GM23338 (cell line): Measurements from ENCODE around the gene VAMP8. TPM values are rescaled to one million over a fixed set of nuclear protein-coding genes. Genes with fewer than 3 reads are reported as not detected.

ENCODE experiments used
- ATAC-seq: fragments of 200-7000 bp; cut with Tn5 transposase; 3 replicates; pipeline ENCODE4 v1.9.1; 2020
- DNase-seq: peaks from one replicate; pipeline ENCODE4 v3.0.0-alpha.2; 2015; ENCODE audit warnings: low spot score
- H2AFZ ChIP-seq: fragments of 200-600 bp; sonication (generic); 2 replicates; pipeline ENCODE4 v1.8.0; 2016; ENCODE audit warnings: antibody characterized with exemption, mild to moderate bottlenecking, moderate library complexity
- H3F3A ChIP-seq: fragments of 200-600 bp; sonication (generic); replicated peaks from 2 replicates; pipeline ENCODE4 v1.8.0; 2017; ENCODE audit warnings: antibody characterized with exemption, mixed run types, low read depth
- H3K27ac ChIP-seq: fragments of 200-600 bp; sonication (generic); 2 replicates; pipeline ENCODE4 v1.6.1; 2016; ENCODE audit warnings: low read depth
- H3K27me3 ChIP-seq: fragments of 200-600 bp; sonication (generic); 2 replicates; pipeline ENCODE4 v1.8.0; 2016; ENCODE audit warnings: mild to moderate bottlenecking, mixed run types, moderate library complexity; ENCODE audit not compliant: insufficient read depth
- H3K36me3 ChIP-seq: fragments of 200-600 bp; sonication (generic); 2 replicates; pipeline ENCODE4 v1.8.0; 2016; ENCODE audit warnings: mild to moderate bottlenecking; ENCODE audit not compliant: insufficient read depth
- H3K4me1 ChIP-seq: fragments of 200-600 bp; sonication (generic); 2 replicates; pipeline ENCODE4 v1.8.0; 2016; ENCODE audit warnings: mild to moderate bottlenecking, moderate library complexity; ENCODE audit not compliant: insufficient read depth
- H3K4me2 ChIP-seq: fragments of 200-600 bp; sonication (generic); 2 replicates; pipeline ENCODE4 v1.7.1; 2017; ENCODE audit warnings: mixed run types
- H3K4me3 ChIP-seq: fragments of 200-600 bp; sonication (generic); 2 replicates; pipeline ENCODE4 v1.6.1; 2016; ENCODE audit warnings: mixed run types
- H3K79me2 ChIP-seq: fragments of 200-600 bp; sonication (generic); replicated peaks from 2 replicates; pipeline ENCODE4 v1.8.0; 2017; ENCODE audit warnings: mild to moderate bottlenecking; ENCODE audit not compliant: insufficient read depth
- H3K9me2 ChIP-seq: fragments of 200-600 bp; sonication (generic); 2 replicates; pipeline ENCODE4 v1.8.0; 2017; ENCODE audit not compliant: insufficient read depth
- H4K20me1 ChIP-seq: fragments of 200-600 bp; sonication (generic); replicated peaks from 2 replicates; pipeline ENCODE4 v1.8.0; 2017; ENCODE audit warnings: mild to moderate bottlenecking; ENCODE audit not compliant: insufficient read depth
- H3K27ac Mint-ChIP-seq: 2 replicates; pipeline ENCODE4 v1.8.0; 2020; ENCODE audit warnings: inconsistent platforms, mild to moderate bottlenecking, moderate library complexity, mixed read lengths
- H3K27me3 Mint-ChIP-seq: 3 replicates; pipeline ENCODE4 v1.8.0; 2022; ENCODE audit warnings: low read depth, mild to moderate bottlenecking, moderate library complexity, mixed read lengths, inconsistent platforms; ENCODE audit not compliant: insufficient read depth, poor library complexity
- H3K36me3 Mint-ChIP-seq: 3 replicates; pipeline ENCODE4 v1.8.0; 2021; ENCODE audit warnings: low read depth, mild to moderate bottlenecking, inconsistent platforms, moderate library complexity, mixed read lengths
- H3K4me1 Mint-ChIP-seq: 3 replicates; pipeline ENCODE4 v1.8.0; 2020; ENCODE audit warnings: mild to moderate bottlenecking, inconsistent platforms, mixed read lengths
- H3K4me3 Mint-ChIP-seq: 3 replicates; pipeline ENCODE4 v1.8.0; 2021; ENCODE audit warnings: moderate library complexity, mild to moderate bottlenecking, inconsistent platforms, mixed read lengths
- H3K9me3 Mint-ChIP-seq: 3 replicates; pipeline ENCODE4 v1.8.0; 2020; ENCODE audit warnings: moderate library complexity, mild to moderate bottlenecking, inconsistent platforms, mixed read lengths
- EZH2phosphoT487 ChIP-seq: fragments of 200-600 bp; sonication (generic); IDR thresholded peaks from one replicate; pipeline ENCODE4 v1.8.1; 2018; ENCODE audit warnings: antibody characterized with exemption; ENCODE audit not compliant: unreplicated experiment
- POLR2AphosphoS5 ChIP-seq: IDR thresholded peaks from 2 replicates; pipeline ENCODE4 v1.6.1; 2016; ENCODE audit warnings: antibody characterized with exemption, low read depth
- polyA plus RNA-seq: library from polyadenylated mRNA; unstranded; fragments of >200 nt; fragmentation: Nextera tagmentation; extraction: Ambion mirVana; gene quantifications from 2 replicates; pipeline ENCODE4 v1.2.1, GENCODE V29; 2016
- small RNA-seq: library from RNA; depleted of rRNA; stranded (forward); fragments of <200 nt; gene quantifications from one replicate; pipeline ENCODE3, GENCODE V24; 2014; ENCODE audit warnings: low replicate concordance
- total RNA-seq: library from RNA; depleted of rRNA; stranded (reverse); fragments of >200 nt; shearing (Covaris generic); gene quantifications from 2 replicates; pipeline ENCODE4 v1.2.3, GENCODE V29; 2014; rRNA removed

VAMP8 gene
- total and polyA plus RNA-seq, 2 experiments from 2014 or later = 16.3 to 71.7 TPM

DNA sequence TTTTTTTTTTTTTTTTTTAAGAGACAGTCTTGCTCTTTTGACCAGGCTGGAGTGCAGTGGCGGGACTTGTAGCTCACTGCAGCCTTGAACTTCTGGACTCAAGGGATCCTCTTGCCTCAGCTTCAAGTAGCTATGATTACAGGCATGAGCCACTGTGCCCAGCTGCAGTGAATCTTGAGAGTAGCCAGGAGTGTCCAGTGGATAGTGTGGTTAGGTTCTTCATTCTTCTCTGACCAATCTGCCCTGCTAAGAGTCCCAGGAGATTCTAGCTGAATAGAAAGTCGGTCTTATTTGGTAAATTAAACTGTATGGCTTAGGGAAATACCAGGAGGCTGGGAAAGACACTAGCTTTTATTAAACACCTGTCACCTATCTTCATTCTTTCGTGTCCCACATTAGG, 53.9 kb downstream of the VAMP8 start:
- TF ChIP-seq POLR2AphosphoS5 (no peak), EZH2phosphoT487 (peak; percentile 28)
- no peaks in the 10 kb centered on the region for H3K9me2 ChIP-seq
- no peaks in the 10 kb centered on the region; the same call in 1 of the 2 replicates for H3F3A ChIP-seq
- H3K36me3 ChIP-seq = peaks cover 80% of the 10 kb centered on the region
- DNase-seq (no peak), ATAC-seq (no peak)
- no peak overlapping the region for H3K4me3 ChIP-seq
- H3K27ac Mint-ChIP-seq = no peak overlapping the region
- H2AFZ ChIP-seq = no peak overlapping the region
- no peaks in the 10 kb centered on the region for H3K4me1 ChIP-seq
- no peaks in the 10 kb centered on the region for H3K27me3 ChIP-seq
- peaks cover 5% of the 10 kb centered on the region for H3K27me3 Mint-ChIP-seq
- H3K36me3 Mint-ChIP-seq = peaks cover 85% of the 10 kb centered on the region
- no peaks in the 10 kb centered on the region for H3K9me3 Mint-ChIP-seq
- H3K27ac ChIP-seq = no peak overlapping the region
- 0 out of 2 replicates have a peak, but pooled peaks cover 5% of the 10 kb centered on the region for H3K79me2 ChIP-seq
- H3K4me2 ChIP-seq = no peak overlapping the region
- H3K4me3 Mint-ChIP-seq = no peak overlapping the region
- peaks cover 15% of the 10 kb centered on the region for H4K20me1 ChIP-seq
- no peaks in the 10 kb centered on the region for H3K4me1 Mint-ChIP-seq

Small RNAs within 50 kb of the gene (small RNA-seq; reads per million reads assigned to genes)
- gene RN7SL126P = not detected

Other genes starting within 250 kb of the VAMP8 start
- gene TGOLN2, start 249.6 kb upstream of the VAMP8 start, total RNA-seq = 48.3 and 49.4 TPM in 2 replicates
- gene TGOLN2, start 249.6 kb upstream of the VAMP8 start, polyA plus RNA-seq = 17.8 and 20.8 TPM in 2 replicates
- 12.5 and 16.4 TPM in 2 replicates for gene RETSAT, start 223.1 kb upstream of the VAMP8 start, total RNA-seq
- 2.3 and 2.6 TPM in 2 replicates for gene RETSAT, start 223.1 kb upstream of the VAMP8 start, polyA plus RNA-seq
- 7.1 and 8.9 TPM in 2 replicates for gene ELMOD3, start 222.8 kb upstream of the VAMP8 start, total RNA-seq
- gene ELMOD3, start 222.8 kb upstream of the VAMP8 start, polyA plus RNA-seq = 5.9 and 8.6 TPM in 2 replicates
- gene CAPG, start 167.2 kb upstream of the VAMP8 start, total RNA-seq = 75.2 and 88.7 TPM in 2 replicates
- gene CAPG, start 167.2 kb upstream of the VAMP8 start, polyA plus RNA-seq = 104 and 115 TPM in 2 replicates
- gene SH2D6, start 158.9 kb upstream of the VAMP8 start, total RNA-seq = not detected in 2 replicates
- gene SH2D6, start 158.9 kb upstream of the VAMP8 start, polyA plus RNA-seq = 0.26 and 0.37 TPM in 2 replicates
- 206 and 232 TPM in 2 replicates for gene MAT2A, start 38.4 kb upstream of the VAMP8 start, total RNA-seq
- 74.4 and 105 TPM in 2 replicates for gene MAT2A, start 38.4 kb upstream of the VAMP8 start, polyA plus RNA-seq
- 30.8 and 36.2 TPM in 2 replicates for gene GGCX, start 16.1 kb upstream of the VAMP8 start, total RNA-seq
- gene GGCX, start 16.1 kb upstream of the VAMP8 start, polyA plus RNA-seq = 14.4 and 15.3 TPM in 2 replicates
- gene VAMP5, start 6.8 kb downstream of the VAMP8 start, total RNA-seq = 0.87 and 2.6 TPM in 2 replicates
- gene VAMP5, start 6.8 kb downstream of the VAMP8 start, polyA plus RNA-seq = 5.5 and 7.8 TPM in 2 replicates
- gene RNF181, start 18.2 kb downstream of the VAMP8 start, total RNA-seq = 114 and 145 TPM in 2 replicates
- gene RNF181, start 18.2 kb downstream of the VAMP8 start, polyA plus RNA-seq = 260 and 276 TPM in 2 replicates
- gene TMEM150A, start 25.1 kb downstream of the VAMP8 start, total RNA-seq = 10.1 and 16.4 TPM in 2 replicates
- gene TMEM150A, start 25.1 kb downstream of the VAMP8 start, polyA plus RNA-seq = 21.4 and 27.9 TPM in 2 replicates
- gene C2orf68, start 34.5 kb downstream of the VAMP8 start, total RNA-seq = 26.8 and 32.4 TPM in 2 replicates
- 76.4 and 81.2 TPM in 2 replicates for gene C2orf68, start 34.5 kb downstream of the VAMP8 start, polyA plus RNA-seq
- gene USP39, start 38.6 kb downstream of the VAMP8 start, total RNA-seq = 103 and 111 TPM in 2 replicates
- gene USP39, start 38.6 kb downstream of the VAMP8 start, polyA plus RNA-seq = 60.8 and 63.3 TPM in 2 replicates
- not detected in 2 replicates for gene SFTPB, start 90.6 kb downstream of the VAMP8 start, total RNA-seq
- gene SFTPB, start 90.6 kb downstream of the VAMP8 start, polyA plus RNA-seq = 0.06 TPM in 1 of 2 replicates, not detected in the other
- gene GNLY, start 116.8 kb downstream of the VAMP8 start, total RNA-seq = not detected in 2 replicates
- not detected in 2 replicates for gene GNLY, start 116.8 kb downstream of the VAMP8 start, polyA plus RNA-seq
- gene ATOH8, start 176.4 kb downstream of the VAMP8 start, total RNA-seq = 0.62 and 0.97 TPM in 2 replicates
- gene ATOH8, start 176.4 kb downstream of the VAMP8 start, polyA plus RNA-seq = 0.11 and 0.45 TPM in 2 replicates